DMS 273 (cell line): ENCODE measurements around the gene MAST4.

ENCODE experiments used
- DNase-seq: peaks from one replicate; lab custom pipeline; 2025; ENCODE audit not compliant: unreplicated experiment; lab: John Stamatoyannopoulos, UW

Gene MAST4

GRCh38 chr5:67009028-67009427, 412.8 kb downstream of the MAST4 start:
- DNase-seq: no peak

- DNase-seq: peak; percentile 38
These were observed 414.7 kb downstream of the MAST4 start for GRCh38 chr5:67010684-67011409.

- DNase-seq: no peak
These were observed 415.2 kb downstream of the MAST4 start for GRCh38 chr5:67011422-67011821.

- no peak for DNase-seq
These were observed 416.0 kb downstream of the MAST4 start for GRCh38 chr5:67012171-67012570.

GRCh38 chr5:67013719-67014118, 417.5 kb downstream of the MAST4 start:
- no peak for DNase-seq

- no peak for DNase-seq
These were observed 418.0 kb downstream of the MAST4 start for GRCh38 chr5:67014191-67014590.

GRCh38 chr5:67014957-67015400, 418.8 kb downstream of the MAST4 start:
- DNase-seq: peak; percentile 48

GRCh38 chr5:67015541-67016191, 419.5 kb downstream of the MAST4 start:
- peak; percentile 80 for DNase-seq

- peak; percentile 90 for DNase-seq
These were observed 423.1 kb downstream of the MAST4 start for GRCh38 chr5:67019065-67019845.

GRCh38 chr5:67020096-67020615, 424.0 kb downstream of the MAST4 start:
- peak; percentile 47 for DNase-seq

- peak; percentile 35 for DNase-seq
These were observed 424.8 kb downstream of the MAST4 start for GRCh38 chr5:67021031-67021430.

- no peak for DNase-seq
These were observed 425.3 kb downstream of the MAST4 start for GRCh38 chr5:67021521-67021920.

- no peak for DNase-seq
These were observed 425.8 kb downstream of the MAST4 start for GRCh38 chr5:67021962-67022361.

- DNase-seq: no peak
These were observed 429.3 kb downstream of the MAST4 start for GRCh38 chr5:67025457-67025856.

GRCh38 chr5:67026278-67026677, 430.1 kb downstream of the MAST4 start:
- DNase-seq: no peak

GRCh38 chr5:67027171-67027570, 431.0 kb downstream of the MAST4 start:
- no peak for DNase-seq

- DNase-seq: no peak
These were observed 432.2 kb downstream of the MAST4 start for GRCh38 chr5:67028371-67028770.

GRCh38 chr5:67028941-67029340, 432.7 kb downstream of the MAST4 start:
- no peak for DNase-seq

- DNase-seq: no peak
These were observed 433.3 kb downstream of the MAST4 start for GRCh38 chr5:67029481-67029880.

GRCh38 chr5:67030289-67031056, 434.3 kb downstream of the MAST4 start:
- no peak for DNase-seq

GRCh38 chr5:67031057-67031443, 434.9 kb downstream of the MAST4 start:
- DNase-seq: no peak
